ENCODE data around the gene RBSN. TPM values are rescaled to one million over a fixed set of nuclear protein-coding genes. Genes with fewer than 3 reads are reported as not detected.
"Not testable (repeated sequence)": the region's sequence is repeated elsewhere in the genome, so short reads cannot be mapped to it uniquely, and the experiment has no call there.

Gene RBSN
- 16.0 TPM for polyA plus RNA-seq (2013, experiment 1 of 2; ENCODE audit: insufficient read length)
- polyA plus RNA-seq (2013, experiment 2 of 2; ENCODE audit: insufficient read length) = 13.2 TPM

DNA sequence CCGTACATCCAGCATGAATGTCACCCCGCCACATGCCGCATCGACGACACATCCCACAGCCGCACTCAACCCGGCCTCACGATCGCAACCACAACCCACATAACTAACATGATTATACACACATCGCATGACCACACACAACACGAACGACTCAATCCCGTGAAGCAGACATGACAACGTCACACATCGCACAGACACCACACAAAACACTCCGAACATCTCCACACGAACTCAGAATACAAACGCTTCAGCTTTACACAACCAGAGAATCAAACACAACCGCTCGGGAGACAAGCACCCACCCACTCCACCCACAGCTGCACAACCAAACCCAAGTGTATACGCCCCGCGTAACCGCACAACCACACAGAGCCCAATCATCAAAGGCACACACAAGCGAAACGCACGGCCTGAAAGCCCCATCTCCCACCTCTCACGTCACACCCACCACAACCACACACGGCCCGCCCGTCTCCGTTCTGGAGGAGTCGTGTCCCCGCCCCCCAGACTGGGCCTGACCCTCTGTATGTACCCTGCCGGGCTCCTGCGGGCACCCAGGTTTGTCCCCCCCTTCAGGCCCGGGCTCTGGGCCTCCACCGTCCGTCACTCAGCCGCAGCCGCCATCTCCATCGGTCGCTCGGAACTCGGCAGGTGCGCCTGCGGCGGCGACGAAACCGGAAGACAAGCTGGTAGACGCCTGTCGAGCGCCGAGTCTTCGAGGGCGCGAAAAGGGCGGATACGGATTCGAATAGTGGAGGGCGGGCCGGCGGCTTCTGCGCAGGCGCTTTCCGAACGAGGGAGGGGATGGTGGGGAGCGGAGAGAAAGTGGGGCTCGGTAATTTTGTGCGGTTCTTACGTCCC lies at the start of gene RBSN:
TSS of gene RBSN (minus strand) at position 646 of the 861 bp plus-strand sequence. CDS start 3,028 bp downstream, outside the sequence.
- peak; percentile 96 for DNase-seq

DNA sequence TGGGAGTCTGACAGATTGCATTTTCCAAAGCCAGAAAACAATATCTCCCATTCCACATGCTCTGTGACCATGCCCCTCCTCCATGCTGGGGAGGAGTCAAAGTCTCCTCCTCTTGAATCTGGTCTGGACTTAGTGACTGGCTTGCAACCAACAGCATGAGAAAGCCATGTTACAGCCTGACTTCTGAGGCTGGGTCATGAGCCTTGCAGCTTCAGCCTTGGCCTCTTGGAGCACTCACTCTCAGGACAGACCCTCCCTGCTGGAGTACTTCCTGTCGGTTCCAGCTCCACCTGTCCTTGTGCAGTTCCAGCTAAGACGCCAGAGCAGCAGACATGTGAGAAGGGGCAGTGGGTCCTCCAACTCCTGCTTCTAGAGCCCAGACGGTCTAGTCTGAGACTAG lies 49.7 kb upstream of the RBSN start:
- DNase-seq = no peak

- not testable (repeated sequence) for DNase-seq
Measured at GRCh38 chr3:15136885-15137284, 37.9 kb upstream of the RBSN start.

DNA sequence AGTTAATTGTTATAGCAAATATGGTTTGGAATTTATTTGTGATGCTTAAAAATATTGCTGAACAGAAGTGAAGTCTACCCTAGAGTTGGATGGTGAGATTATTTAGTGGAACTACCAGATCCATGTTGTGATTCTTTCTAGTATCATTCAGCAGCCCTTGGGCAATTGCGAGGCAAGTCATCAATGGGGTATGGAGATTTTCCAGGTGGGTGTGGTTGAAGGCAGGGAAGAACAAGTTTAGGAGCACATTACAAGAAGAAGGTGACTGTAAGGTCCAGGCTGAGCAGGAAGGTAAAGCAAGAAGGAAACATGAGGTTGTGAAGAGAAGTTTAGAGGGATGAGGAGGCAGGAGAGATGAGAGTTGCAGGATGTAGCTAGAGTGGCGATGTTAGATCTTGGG lies 36.0 kb upstream of the RBSN start:
- not testable (repeated sequence) for DNase-seq

DNA sequence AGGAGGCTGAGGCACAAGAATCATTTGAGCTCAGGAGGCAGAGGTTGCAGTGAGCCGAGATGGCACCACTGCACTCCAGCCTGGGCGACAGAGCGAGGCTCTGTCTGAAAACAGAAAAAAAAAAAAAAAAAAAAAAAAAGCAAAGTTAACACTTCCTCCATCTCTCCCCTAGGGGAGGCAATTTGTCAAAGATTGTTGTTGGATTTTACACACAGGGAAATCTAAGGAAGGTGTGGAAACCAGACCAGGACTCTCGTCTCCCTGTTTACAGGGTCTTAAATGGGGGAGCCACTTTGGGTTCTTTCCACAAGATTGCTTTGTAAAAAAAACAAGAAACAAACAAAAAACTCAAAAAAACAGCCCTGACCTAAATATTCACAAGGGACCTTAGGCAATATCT lies 29.5 kb upstream of the RBSN start:
- DNase-seq = not testable (repeated sequence)

DNA sequence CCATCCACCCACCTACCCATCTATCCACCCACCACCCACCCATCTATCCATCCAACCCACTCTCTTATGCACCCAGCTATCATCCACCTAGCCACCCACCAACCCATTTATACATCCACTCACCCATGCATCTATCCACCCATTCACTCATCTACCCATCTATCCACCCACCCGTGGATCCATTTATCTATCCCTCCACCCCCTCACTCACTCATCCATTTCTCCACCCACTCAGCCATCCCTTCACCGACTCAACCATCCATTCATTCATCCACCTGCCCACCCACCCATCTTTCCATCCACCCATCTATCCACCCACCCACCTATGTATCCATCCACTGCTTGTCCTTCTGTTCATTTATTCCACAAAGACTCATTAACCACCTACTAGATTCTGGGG lies 28.0 kb upstream of the RBSN start:
- not testable (repeated sequence) for DNase-seq

GRCh38 chr3:15122398-15122797 lies 23.4 kb upstream of the RBSN start:
- no peak for DNase-seq

DNA sequence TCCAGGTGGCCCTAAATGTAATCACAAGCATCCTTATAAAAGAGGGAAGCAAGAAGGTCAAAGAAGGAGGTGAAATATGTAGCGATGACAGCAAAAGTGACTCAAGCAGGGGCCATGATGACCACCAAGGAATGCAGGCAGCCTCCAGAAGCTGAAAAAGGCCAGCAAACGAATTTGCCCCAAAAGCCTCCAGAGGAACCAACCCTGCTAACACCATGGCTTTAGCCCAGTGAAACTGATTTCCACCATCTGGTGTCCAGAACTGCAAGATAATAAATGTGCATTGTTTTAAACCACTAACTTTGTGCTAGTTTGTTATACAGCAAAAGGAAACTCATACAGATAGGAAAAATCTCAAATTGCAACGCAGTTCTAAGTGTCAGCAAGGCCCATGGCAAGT lies 23.0 kb upstream of the RBSN start:
- no peak for DNase-seq

GRCh38 chr3:15120986-15121385 lies 22.0 kb upstream of the RBSN start:
- no peak for DNase-seq

DNA sequence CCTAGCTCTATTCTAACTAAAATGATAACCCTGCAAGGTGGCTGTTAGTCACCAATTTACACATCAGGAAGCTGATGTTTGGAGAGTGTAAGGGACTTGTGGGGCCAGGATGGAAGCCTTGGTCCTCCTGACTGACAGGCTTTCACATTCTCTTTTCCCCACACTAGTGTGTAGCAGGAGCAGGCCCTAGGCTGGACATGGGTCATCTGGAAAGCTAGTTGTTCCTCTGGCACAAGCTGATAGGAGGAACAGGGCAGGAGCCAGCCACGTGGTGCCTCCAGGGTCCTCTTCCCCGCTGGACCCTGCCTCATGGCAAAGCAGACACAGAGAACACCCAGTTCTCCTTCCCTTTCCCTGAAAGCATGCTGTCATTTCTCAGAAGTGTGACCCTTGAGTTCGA lies 18.1 kb upstream of the RBSN start:
- DNase-seq = no peak

DNA sequence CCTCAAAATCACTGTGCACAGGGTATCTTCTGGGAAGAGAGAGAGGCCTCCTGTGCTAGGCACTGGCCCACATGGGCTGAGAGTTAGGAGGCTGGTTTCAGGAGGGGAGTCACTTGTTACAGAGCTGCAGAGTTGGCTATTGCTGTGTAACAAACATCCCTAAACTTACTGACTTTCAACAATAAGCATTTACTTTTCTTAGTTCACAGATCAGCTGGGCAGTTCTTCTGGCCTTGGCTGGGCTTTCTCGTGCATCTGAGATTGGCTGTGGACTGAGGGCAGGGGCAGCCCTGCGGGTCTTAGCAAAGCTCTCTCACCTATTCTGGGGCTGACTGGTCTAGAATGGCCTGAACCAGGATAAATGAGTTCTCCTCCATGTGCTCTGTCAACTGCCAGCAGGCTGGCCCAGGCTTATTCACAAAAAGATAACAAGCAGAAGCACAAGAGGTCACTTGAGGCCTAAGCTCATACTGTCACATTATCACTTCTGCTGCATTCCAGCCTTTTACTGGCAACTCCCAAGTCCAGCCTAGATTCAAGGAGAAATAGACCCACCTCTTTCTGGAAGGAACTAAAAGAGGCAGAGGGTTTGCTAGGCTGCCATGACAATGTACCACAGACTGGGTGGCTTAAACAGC lies 17.2 kb upstream of the RBSN start:
- no peak for DNase-seq

DNA sequence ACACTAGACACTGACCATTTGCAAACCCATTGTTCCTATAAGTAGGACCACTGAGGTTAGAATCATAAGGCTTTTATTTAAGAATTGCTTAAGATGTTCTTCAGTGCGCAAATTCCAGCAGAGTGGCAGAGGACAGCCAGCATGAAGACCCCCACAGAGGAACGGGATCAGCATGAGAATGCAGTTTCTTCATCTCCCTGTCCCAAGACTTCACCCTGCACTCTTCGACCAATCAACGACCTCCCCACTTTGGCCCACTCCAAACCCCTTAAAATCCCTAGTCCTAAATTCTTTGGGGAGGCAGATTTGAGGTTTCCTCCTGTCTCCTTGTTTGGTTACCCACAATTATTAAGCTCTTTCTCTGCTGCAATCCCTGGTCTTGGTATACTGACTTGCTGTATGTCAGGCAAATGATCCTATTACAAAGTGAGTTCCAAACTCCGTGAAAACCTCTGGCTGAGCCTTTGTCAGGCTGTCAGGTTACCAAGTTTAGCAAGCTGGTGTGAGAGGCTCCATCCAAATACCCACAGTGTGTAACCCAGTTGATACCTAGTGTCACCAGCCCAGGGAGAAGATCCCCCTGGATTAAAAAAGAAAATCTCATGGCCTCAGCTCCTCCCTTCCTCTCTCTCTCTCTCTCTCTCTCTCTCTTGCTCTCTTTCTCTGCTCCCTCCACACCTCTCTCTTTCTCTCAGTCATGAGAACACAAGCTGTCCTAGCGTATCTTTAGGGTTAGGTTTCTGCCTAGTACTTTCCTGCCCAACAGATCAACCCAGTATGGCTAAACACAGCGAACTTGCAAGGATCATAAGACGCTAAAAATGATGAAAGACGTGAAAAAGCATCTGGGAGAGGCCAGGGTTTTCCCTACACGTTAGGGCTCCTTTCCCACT lies 15.8 kb upstream of the RBSN start:
- DNase-seq = no peak

GRCh38 chr3:15113884-15114283 lies 14.9 kb upstream of the RBSN start:
- DNase-seq = no peak

DNA sequence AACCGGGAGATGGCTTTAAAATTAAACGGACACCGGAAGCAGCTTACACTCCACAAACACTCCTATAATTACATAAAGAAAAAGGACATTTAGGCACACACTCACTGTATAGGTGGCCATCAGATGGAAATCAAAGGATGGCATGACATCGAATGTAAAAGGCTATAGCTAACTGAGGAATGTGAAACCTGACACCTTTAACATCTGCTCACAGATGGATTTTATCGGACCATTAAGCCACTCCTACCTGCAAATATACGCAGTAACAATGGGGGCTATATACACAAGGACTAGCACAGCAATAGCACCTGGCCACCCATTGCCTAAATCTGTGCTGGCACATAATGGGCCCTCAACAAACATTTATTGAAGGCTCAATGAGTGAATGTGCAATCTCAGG lies 14.5 kb upstream of the RBSN start:
- DNase-seq = no peak

GRCh38 chr3:15112011-15112410 lies 13.1 kb upstream of the RBSN start:
- peak; percentile 39 for DNase-seq

GRCh38 chr3:15110206-15110605 lies 11.3 kb upstream of the RBSN start:
- peak; percentile 65 for DNase-seq

GRCh38 chr3:15108869-15109268 lies 9.9 kb upstream of the RBSN start:
- no peak for DNase-seq

DNA sequence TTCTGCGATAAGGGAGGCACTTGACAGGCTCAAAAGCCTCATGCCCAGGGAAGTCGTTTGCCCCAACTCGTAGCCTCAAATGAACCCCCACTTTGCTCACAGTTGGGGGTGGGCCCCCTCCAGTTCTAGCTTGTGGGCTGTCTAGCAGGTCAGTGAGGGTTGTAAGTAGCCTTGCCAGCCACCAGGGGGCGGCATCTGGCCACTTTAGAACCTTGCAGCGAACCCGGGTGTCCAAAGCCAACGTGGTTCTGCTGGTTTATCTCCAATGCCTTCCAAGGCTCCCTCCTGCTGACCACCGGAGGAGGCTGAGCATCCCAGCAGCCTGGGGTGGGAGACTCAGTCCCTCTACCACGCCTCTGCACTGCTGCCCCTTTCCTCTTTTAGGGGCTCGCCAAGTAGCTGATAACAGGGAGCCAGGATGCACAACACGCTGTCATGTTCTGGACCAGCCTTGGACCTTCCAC lies 9.2 kb upstream of the RBSN start:
- DNase-seq = peak; percentile 62

GRCh38 chr3:15107075-15107947 lies 8.4 kb upstream of the RBSN start:
- DNase-seq = no peak

GRCh38 chr3:15102836-15103235 lies 3.9 kb upstream of the RBSN start:
- no peak for DNase-seq

GRCh38 chr3:15102256-15102655 lies 3.3 kb upstream of the RBSN start:
- no peak for DNase-seq
